ENCODE data around the gene DUSP5.

DUSP5 gene

GRCh38 chr10:110549211-110549610 is 51.5 kb downstream of the DUSP5 start:
- DNase-seq = no peak

- DNase-seq = no peak
Measured at GRCh38 chr10:110553905-110554304, 56.2 kb downstream of the DUSP5 start.

GRCh38 chr10:110556296-110556695 is 58.6 kb downstream of the DUSP5 start:
- no peak for DNase-seq

DNA sequence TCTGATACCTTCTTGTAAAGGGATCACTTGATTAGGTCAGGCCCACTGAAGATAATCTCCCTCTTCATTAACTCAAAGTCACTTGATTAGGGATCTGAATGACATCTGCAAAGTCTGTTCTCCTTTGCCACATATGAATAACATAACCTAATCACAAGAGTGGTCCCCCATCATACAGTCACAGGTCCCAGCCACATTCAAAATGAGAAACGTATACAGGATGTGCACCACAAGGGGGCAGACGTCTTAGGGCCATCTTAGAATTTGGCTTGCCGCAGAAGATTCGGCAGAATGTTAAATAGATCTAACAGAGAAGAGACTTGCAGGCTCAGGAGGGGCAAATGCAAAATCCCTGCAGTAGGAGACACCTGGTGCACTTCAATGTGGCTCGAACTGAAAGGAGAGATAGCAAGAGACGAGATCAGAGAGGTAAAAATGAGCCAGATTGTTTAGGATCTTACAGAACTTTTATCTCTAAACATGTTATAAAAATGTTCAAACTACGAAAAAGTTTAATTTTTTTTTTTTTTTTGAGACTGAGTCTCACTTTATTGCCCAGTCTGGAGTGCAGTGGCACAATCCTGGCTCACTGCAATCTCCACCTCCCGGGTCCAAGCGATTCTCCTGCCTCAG is 59.4 kb downstream of the DUSP5 start:
- peak; percentile 69 for DNase-seq

DNA sequence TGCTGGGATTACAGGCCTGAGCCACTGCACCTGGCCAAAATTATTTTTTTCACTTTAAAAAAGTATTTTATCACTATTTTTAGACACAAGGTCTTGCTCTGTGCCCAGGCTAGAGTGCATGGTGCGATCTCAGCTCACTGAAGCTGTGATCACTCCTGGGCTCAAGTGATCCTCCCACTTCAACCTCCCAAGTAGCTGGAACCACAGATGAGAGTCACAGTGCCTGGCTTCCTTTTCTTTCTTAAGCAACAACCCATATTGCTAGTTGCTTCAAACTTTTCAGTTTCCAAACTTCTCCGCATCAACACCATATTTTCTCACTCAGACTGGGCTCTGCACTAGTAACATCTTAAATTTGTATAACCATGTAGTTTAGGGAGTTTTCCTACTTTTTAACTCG is 60.3 kb downstream of the DUSP5 start:
- peak; percentile 72 for DNase-seq

DNA sequence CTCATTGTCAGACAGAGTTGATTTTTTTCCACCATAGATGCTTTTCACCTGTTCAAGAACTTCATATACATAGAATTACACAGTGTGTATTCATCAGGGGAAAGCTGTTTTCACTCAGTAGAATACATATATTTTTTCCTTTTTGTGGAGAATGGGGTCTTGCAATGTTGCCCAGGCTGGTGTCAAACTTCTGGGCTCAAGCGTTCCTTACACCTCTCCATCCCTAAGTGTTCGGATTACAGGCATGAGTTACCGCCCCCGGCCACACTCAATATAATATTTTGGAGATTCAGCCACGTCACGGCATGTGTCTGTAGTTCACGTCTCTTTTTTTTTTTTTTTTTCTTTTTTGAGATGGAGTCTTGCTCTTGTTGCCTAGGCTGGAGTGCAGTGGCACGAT is 62.3 kb downstream of the DUSP5 start:
- DNase-seq = no peak
